HUDEP-2 (cell line): ENCODE measurements around the gene KCTD5.
"Not testable (repeated sequence)": the region's sequence is repeated elsewhere in the genome, so short reads cannot be mapped to it uniquely, and the experiment has no call there.

Source experiments
- DNase-seq, 76 experiments: peaks; one replicate each; lab custom pipeline; 2025; ENCODE audit not compliant: unreplicated experiment in 76 of 76; lab: John Stamatoyannopoulos, UW

KCTD5 gene

GRCh38 chr16:2721634-2722173, 39.4 kb downstream of the KCTD5 start:
- DNase-seq, result not testable (repeated sequence)

- DNase-seq, result no peak
These were observed 41.9 kb downstream of the KCTD5 start for GRCh38 chr16:2724088-2724676.

GRCh38 chr16:2724816-2725348, 42.6 kb downstream of the KCTD5 start:
- no peak for DNase-seq

GRCh38 chr16:2726923-2727322, 44.6 kb downstream of the KCTD5 start:
- DNase-seq, result no peak

- DNase-seq, result no peak
These were observed 45.7 kb downstream of the KCTD5 start for GRCh38 chr16:2728034-2728433.

GRCh38 chr16:2734844-2735515, 52.7 kb downstream of the KCTD5 start:
- no peak for DNase-seq

- DNase-seq, result no peak
These were observed 54.3 kb downstream of the KCTD5 start for GRCh38 chr16:2736476-2737237.

- DNase-seq, result no peak
These were observed 54.9 kb downstream of the KCTD5 start for GRCh38 chr16:2737238-2737605.

- peak in 1 of 76 experiments; percentile 15 for DNase-seq
These were observed 55.6 kb downstream of the KCTD5 start for GRCh38 chr16:2737895-2738418.

GRCh38 chr16:2738615-2739014, 56.3 kb downstream of the KCTD5 start:
- no peak for DNase-seq

- peak in 1 of 76 experiments; percentile 18 for DNase-seq
These were observed 57.5 kb downstream of the KCTD5 start for GRCh38 chr16:2739625-2740430.

- DNase-seq, result no peak
These were observed 58.2 kb downstream of the KCTD5 start for GRCh38 chr16:2740476-2740875.

- no peak for DNase-seq
These were observed 58.8 kb downstream of the KCTD5 start for GRCh38 chr16:2741168-2741567.

GRCh38 chr16:2742323-2743006, 60.1 kb downstream of the KCTD5 start:
- no peak for DNase-seq

GRCh38 chr16:2743007-2743810, 60.9 kb downstream of the KCTD5 start:
- no peak for DNase-seq

GRCh38 chr16:2744711-2745110, 62.4 kb downstream of the KCTD5 start:
- no peak for DNase-seq

- no peak for DNase-seq
These were observed 63.0 kb downstream of the KCTD5 start for GRCh38 chr16:2745116-2745890.

GRCh38 chr16:2745961-2746360, 63.6 kb downstream of the KCTD5 start:
- DNase-seq, result no peak
